ENCODE data around the gene B3GALT6.

DNA sequence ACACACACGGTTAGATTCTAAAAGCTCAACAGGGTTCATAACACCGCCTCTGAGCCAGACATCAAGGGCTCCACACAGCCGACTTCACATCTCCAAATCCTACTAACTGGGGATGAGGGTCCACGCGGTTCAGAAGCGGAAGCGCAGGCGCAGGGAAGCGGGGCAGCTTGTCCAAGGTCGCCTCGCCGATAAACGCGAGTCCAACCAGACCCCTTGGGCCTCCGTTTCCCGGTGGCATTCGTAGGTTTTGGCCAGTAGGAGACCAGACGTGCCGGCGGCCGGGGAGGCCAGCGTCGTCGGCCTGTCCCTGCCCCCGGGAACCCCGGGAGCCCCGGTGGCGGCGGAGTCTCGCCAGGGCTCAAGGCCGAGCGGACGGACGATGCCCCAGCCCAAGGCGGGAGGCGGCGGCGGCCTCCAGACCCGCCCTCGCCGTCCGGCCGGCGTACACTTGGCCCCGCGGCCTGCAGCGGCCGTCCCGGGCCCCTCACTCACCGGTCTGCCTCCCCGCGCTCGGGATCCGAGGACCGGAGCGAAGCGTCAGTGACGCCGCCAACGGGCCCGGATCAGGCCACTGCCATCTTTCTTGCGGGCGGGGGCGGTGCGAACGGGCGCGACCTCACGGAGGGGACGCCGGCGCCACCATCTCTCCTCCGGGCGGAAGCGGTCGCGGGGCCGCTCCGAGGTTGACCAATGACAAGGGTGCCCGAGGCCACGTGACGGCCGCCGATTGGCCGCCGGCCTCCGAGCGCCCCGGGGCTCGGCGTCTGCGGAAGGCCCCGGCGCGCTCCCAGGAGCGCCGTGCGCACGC is 433 bp upstream of the B3GALT6 start, which contains the start of gene SDF4:
- TF ChIP-seq, protein P1, sequence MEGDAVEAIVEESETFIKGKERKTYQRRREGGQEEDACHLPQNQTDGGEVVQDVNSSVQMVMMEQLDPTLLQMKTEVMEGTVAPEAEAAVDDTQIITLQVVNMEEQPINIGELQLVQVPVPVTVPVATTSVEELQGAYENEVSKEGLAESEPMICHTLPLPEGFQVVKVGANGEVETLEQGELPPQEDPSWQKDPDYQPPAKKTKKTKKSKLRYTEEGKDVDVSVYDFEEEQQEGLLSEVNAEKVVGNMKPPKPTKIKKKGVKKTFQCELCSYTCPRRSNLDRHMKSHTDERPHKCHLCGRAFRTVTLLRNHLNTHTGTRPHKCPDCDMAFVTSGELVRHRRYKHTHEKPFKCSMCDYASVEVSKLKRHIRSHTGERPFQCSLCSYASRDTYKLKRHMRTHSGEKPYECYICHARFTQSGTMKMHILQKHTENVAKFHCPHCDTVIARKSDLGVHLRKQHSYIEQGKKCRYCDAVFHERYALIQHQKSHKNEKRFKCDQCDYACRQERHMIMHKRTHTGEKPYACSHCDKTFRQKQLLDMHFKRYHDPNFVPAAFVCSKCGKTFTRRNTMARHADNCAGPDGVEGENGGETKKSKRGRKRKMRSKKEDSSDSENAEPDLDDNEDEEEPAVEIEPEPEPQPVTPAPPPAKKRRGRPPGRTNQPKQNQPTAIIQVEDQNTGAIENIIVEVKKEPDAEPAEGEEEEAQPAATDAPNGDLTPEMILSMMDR (IDR thresholded peaks at IDR 0.05) = no peak
- TF ChIP-seq POLR2AphosphoS5 (IDR thresholded peaks at IDR 0.05; ENCODE audit: low read depth, low read length) = peak; percentile 62
- TF ChIP-seq, protein P2, sequence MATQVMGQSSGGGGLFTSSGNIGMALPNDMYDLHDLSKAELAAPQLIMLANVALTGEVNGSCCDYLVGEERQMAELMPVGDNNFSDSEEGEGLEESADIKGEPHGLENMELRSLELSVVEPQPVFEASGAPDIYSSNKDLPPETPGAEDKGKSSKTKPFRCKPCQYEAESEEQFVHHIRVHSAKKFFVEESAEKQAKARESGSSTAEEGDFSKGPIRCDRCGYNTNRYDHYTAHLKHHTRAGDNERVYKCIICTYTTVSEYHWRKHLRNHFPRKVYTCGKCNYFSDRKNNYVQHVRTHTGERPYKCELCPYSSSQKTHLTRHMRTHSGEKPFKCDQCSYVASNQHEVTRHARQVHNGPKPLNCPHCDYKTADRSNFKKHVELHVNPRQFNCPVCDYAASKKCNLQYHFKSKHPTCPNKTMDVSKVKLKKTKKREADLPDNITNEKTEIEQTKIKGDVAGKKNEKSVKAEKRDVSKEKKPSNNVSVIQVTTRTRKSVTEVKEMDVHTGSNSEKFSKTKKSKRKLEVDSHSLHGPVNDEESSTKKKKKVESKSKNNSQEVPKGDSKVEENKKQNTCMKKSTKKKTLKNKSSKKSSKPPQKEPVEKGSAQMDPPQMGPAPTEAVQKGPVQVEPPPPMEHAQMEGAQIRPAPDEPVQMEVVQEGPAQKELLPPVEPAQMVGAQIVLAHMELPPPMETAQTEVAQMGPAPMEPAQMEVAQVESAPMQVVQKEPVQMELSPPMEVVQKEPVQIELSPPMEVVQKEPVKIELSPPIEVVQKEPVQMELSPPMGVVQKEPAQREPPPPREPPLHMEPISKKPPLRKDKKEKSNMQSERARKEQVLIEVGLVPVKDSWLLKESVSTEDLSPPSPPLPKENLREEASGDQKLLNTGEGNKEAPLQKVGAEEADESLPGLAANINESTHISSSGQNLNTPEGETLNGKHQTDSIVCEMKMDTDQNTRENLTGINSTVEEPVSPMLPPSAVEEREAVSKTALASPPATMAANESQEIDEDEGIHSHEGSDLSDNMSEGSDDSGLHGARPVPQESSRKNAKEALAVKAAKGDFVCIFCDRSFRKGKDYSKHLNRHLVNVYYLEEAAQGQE (IDR thresholded peaks at IDR 0.05; ENCODE audit: insufficient read depth in 1 of 2, low read depth in 2 of 2, low read length in 1 of 2) = no peak
- TF ChIP-seq TCF7L2 (IDR thresholded peaks at IDR 0.05; ENCODE audit: low read depth, low read length) = no peak
- peak; percentile 26; the same call in 1 of the 2 replicates for TF ChIP-seq SIN3A (IDR thresholded peaks at IDR 0.05; ENCODE audit: borderline replicate concordance, insufficient read depth, low read depth, low read length)

Measured in Panc1 (cell line).